GM19468 (cell line): Measurements from ENCODE around the gene BMPR1B.
"Not testable (repeated sequence)": the region's sequence is repeated elsewhere in the genome, so short reads cannot be mapped to it uniquely, and the experiment has no call there.

Experiments
- ATAC-seq: cut with Tn5 transposase; IDR thresholded peaks from one replicate; pipeline ENCODE4 v1.9.1; 2021; ENCODE audit warnings: mild to moderate bottlenecking, moderate library complexity, moderate number of reproducible peaks; ENCODE audit not compliant: unreplicated experiment; ENCODE audit errors: extremely low read depth

The BMPR1B gene

DNA sequence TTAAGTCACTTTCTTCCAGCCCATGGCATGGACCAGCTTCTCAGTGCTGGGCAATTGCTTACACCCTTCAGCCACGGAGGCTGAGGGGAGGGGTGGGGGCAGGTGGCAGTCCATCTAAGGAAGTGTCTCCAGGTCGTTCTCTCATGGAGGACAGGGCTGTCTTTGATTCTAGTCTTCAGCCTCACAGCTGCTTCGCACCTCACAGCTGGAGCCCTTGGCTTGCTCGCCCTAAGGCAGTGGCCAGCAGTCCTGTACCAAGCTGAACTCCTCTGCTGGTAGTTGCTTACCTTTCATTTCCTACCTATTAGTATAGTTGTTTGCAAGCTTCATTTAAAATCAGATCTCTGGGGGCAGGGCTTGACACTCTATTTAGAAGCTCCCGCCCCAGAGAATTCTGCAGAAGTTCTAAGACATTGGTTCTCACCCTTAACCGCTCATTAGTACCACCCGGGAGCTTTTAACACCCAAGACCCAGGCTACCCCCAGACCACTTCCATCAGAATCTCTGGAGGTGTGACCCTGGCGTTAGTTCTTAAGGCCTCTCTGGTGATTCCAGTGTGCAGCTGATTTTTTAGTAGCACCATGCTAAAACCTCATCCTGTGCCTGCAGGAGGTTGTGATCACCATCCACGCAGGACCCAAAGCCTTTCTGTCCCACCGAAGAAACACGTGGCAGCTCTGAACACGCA lies 404.2 kb downstream of the BMPR1B start:
- ATAC-seq, result no peak

DNA sequence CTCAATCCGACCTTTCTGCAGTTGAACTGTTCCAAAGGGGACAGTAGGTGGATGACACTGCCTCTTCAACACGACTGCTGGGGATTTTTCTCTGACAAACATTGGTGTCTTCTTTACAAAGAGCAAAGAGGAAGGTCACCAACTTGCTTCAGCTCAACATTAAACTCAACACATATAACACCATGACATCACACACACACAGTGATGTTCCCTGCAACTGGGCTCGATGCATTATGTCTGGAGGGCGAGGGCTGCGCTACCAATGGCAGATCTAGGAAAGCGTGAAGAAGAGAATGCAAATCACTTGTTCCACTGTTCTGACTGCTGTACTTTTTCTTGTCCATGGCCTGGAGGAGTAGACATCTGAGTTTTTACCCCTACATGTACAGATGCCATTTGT lies 405.1 kb downstream of the BMPR1B start:
- no peak for ATAC-seq

DNA sequence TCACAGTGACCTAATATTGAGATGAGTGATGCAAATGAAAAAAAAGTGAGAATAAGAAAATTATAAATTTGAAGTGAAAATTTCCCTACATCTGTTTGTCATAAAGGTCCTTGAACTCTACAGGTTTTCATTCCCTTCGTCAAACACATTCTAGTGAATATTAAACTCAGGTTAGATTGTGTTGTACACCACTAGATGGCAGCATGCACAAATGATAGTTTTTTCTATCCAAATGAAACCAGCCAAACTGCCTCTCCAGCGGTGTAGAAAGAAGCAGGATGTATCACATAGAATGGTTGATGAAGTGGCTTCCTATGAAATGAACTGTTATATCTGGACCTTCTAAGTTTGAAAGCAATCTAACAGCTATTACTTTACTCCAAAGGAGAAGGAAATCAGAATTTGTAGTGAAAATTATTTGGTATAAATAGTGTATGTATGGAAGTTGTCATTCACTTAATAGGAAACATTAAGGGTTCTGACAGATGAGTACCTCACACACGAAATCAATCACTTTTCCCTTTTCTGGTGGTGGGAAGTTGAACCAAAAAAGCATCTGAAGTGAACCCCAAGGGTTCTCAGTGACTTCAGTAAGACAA lies 408.3 kb downstream of the BMPR1B start:
- ATAC-seq, result peak; percentile 68

DNA sequence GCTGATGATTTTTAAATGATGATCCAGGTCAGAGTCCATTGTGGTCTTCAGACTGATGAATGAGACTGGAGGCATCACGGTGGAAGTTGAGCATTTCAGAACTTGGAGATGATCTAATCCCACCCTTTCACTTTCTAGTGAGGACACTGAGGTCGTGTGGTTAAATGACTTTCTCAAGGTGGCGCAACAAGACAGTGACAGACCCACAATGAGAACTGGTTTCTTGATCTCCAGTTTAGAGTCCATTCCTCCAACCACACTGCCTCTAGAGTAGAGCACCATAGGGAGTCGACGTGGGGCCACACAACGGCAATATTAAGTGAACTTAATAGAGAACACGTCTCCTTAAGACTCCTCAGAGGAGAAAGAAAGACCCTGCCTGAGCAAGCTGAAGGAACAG lies 410.1 kb downstream of the BMPR1B start:
- ATAC-seq, result no peak

DNA sequence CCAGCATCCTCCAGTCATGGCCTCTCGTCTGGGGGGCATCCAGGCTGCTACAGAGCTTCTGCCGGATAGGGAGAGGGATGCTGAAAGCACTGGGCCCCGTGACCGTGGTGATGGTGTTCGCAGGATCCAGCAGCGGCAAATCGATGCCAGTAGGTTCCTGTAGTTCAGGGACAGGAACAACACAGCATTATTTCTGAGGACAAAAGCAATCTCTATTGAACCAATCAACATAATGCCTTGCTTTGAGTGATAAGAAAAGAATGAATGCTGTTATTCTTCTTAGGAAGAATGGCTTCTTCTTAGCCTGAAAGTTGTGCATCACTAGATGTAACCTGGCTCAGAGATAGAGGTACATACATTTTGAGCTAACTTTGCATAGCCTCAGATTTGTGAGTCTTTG lies 412.4 kb downstream of the BMPR1B start:
- ATAC-seq, result no peak

DNA sequence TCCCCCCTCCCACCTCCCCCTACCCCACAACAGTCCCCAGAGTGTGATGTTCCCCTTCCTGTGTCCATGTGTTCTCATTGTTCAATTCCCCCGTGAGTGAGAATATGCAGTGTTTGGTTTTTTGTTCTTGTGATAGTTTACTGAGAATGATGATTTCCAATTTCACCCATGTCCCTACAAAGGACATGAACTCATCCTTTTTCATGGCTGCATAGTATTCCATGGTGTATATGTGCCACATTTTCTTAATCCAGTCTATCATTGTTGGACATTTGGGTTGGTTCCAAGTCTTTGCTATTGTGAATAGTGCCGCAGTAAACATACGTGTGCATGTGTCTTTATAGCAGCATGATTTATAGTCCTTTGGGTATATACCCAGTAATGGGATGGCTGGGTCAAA lies 413.6 kb downstream of the BMPR1B start:
- not testable (repeated sequence) for ATAC-seq

DNA sequence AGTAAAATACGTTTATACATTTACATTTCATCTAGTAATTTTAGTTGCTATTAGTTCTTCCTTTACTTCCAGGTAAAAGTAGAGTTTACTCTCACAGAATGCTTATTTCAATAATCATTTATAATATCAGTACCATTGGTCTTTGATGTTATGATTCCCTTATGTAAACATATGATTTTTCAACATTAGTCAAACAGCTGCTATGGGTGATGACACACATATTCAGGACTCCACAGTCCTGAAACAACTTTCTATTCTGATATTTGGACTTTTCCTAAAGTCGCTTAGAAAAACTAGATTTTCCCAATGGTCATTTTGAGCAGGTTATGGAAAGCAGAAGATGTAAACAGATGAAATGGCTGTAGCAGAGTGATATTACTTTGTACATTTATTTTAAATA lies 421.2 kb downstream of the BMPR1B start:
- ATAC-seq, result no peak

DNA sequence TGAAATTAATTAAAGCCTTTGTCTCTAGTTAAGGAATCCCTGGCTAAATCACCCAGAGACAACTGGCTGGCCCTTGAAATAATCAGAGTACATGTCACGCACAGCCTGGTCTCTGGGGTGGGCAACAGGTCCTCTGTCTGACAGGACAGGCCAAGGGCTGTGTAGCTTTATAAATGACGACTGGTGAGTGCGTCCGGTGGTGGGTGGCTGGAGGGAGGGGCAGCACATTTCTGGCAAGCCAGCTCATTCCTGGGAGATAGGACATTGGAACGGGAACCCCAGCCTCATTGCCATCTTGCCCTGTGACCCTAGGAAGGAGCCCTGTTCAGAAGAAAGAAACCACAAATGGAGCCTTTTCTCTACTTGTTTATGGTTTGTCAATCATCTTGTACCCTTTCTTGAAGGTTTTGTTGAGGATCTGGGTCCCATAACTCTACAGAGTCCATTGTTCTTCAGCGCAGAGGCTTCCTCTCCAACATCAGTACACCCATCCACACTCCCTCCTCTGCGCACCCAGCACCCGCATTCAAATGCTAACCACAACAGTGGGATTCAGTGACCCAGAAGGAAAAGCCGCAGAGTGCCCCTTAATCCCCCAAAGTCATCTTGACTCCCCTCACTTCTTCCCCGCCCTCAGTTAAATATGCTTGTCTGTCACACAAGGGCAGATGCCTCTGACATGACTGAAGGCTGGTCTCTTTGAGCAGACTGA lies 422.9 kb downstream of the BMPR1B start:
- no peak for ATAC-seq

DNA sequence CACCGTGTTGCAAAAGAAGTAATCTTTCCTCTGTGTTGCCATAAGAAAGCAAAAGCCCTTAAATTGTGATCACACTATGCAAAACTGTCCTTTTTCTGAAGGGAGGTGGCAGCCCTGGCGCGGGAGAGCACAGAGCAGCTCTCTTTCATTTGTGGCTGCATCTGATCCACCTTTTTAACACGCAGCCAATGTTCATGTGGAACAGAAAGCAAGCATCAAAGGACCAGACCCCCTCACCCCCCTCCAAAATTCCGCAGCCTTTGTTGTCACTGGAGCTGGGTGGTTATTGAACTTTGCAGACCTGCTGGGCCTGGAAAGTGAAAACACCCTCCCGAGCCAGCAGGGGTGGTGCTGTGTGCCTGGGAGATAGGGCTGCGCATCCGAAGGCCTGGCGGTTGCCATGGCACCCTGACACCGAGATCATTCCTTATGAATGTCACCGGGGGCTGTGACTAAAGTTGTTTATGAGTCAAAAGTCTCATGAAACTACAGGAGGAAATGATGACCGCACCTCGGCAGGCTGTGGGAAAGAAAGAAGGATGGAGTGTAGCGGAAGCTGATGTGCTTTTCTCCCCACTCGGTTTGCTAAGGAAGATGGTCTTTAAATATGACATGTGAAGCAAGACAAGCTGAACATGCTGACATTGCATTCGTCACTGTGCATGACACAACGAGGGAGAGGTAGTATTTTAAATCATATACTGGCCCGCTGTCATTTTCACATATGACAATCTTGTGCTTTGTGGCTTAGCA lies 423.7 kb downstream of the BMPR1B start:
- no peak for ATAC-seq

DNA sequence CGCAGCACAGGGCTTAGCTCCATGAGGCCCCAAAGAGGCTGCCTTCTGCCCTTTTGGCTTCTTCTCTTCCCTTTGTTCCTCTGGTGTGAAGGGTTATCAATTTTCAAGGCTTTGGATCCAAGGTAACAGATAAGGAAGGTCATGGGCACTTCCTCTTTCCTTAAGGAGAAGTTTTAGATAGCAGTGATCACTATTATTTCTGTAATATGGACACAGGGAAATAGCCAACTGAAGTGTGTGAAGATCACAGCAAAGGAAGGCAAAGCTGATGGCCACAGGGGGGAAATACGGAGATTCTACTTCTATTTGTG lies 424.2 kb downstream of the BMPR1B start:
- ATAC-seq, result no peak

DNA sequence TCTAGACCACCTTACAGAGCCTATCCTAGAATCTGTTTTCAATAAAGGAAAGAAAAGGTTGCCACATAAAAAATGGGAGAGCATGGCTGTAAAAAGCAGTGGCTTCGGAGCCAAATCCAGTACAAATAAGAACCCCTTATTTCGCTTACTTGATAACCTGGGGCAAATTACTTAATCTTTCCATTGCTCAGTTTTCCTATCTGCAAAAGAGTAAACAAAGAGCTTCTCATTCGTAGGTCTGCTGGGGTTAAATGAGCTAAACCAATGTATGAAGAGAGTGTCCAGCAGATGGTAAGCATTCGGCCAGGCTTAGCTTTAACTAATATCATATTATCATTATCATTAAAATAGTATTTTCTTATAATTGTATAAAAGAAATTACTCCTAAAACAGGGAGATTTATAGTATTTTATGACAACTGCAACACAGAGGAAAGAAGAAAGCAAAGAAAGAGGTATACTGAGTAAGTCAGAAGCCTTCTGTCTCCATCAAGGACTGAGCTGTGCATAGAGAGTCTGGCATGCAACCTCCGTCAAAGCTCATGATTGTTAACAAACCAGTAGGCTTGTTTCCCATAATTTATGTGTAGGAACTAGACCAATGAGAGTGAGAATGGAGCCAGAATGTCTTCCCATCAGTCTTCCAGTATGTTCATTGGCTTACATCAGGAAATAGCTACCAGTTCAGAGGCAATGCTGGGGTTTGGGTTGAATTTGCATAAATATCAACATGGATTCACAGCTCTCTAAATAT lies 426.1 kb downstream of the BMPR1B start:
- no peak for ATAC-seq

DNA sequence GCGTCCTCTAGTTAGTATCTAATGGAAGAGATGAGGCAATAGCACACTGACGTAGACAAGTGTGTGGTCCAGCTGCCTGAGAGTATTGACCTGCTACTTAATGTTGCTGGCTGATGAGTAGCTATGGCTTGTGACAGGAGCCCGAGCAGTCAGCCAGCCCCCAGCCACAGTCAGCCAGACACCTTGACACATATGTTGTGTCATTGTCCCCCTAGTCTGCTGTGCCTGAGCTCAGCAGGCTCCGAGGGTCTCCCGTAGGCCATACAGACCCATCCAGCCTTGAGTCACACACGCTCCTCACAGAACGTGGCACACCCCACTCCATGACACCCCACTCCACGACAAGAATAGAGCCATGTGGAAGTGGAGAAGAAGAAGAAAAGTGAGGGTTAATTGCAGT lies 428.9 kb downstream of the BMPR1B start:
- ATAC-seq, result no peak

DNA sequence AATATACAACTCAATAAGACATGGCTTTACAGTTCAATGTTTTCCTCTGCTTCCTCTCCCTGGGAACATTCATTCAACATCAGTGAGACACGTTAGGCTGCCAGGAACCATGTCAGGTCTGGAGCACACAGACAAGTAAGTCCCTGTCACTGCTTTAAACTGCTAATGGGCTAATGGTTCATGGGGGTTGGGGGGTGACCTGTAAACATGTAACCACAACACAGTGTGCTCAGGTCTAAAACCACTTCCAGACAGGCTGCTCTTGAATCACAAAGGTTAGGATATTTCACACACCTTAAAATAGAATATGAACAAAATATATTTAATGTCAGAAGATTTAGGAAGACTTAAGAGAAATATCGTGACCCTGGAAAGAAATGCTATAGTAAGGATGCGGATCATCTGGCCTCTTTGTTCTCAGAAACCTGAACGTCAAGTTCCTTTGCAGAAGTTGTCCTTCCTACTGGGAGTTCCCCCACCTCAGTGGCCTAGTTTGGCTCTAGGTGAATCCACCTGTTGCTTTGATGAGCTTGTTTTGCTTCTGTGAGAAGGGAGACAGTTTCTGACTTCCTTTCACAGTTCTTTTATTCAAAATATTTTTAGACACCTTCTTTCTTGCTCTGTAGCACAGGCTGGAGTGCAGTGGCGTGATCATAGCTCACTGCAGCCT lies 431.1 kb downstream of the BMPR1B start:
- no peak for ATAC-seq

DNA sequence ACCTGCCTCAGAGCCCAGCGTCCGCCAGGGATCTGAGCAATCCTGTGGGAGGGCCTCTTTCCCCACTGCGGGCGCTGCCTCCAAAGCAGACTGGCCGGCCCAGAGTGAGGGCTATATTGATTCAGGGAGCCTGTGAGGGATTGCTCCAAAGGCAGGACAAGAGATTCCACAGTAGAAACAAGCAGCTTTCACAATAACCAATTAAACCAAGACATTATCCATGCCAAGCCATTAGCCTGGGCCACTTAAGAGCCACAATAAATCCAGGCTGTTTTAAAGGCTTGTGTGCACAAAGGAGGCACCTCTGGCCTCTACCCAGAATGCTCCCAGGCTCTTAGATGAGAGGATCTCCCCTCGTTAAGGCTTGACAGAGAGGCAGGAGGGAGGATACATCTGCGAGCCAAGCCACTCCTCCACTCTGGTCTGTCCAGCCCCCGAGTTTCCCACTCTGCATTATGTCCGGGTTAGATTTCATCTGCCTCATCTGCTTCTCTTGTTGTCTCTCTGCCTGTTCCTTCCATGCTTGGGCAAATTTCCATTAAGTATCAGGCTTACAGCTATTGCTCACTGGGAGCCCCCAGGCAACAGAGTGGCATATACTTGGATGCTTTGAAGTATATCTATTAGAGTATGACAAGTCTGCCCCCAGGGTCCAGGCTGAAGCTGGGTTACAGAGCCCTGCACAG lies 433.1 kb downstream of the BMPR1B start:
- ATAC-seq, result no peak

DNA sequence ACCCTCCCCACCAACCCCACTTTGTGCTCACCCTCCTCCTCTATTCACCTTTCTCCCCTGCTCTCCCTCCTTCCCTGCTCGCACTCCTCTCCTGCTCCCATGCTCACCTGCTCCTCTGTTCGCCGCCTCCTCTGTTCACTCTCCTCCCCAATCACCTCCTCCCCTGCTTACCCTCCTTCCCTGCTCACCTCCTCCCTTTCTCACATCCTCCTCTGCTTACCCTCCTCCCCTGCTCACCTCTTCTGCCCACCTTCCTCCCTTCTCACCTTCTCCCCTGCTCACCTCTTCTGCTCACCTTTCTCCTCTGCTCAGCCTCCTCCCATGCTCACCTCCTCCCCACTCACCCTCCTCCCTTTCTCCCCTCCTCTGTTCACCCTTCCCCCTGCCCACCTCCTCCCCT lies 433.8 kb downstream of the BMPR1B start:
- no peak for ATAC-seq

DNA sequence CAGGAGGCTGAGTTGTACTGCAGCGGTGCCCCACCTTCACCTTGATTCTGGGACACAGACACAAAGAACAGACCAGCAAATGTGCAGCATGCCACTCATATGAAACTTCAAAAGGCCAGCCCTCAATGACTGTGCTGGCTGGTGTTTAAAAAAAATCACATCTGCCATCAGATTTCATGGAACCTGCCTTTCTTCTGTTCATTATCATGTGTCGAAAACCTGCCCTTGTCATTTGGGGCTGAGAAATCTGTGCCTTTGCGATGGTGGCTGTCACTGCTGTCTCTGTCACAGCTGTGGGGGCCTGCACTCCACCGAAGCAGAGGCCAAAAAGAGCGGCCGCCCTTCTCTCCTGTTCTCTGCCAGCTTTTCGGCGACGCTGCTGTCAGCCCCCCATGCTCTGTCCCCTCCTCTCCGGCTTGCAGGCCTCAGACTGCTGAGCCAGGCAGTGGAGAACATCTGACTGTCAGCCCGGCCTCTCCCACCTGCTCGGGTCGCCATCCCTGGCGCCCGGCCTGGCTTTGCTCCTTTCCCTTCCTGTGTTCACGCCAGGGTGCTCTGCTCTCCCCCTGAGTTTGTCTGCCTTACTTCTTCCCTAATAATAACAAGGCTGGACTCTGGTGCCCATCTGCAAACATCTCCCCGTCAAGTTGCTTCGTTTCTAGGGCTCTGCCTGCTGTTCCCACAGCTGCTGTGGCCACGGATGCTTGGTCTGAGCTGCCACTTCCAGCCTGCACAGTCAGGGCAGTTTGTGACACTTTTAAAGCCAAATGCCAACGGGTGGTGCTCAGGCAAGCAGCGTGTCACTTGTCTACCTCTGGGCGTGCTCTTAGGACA lies 435.9 kb downstream of the BMPR1B start:
- no peak for ATAC-seq

DNA sequence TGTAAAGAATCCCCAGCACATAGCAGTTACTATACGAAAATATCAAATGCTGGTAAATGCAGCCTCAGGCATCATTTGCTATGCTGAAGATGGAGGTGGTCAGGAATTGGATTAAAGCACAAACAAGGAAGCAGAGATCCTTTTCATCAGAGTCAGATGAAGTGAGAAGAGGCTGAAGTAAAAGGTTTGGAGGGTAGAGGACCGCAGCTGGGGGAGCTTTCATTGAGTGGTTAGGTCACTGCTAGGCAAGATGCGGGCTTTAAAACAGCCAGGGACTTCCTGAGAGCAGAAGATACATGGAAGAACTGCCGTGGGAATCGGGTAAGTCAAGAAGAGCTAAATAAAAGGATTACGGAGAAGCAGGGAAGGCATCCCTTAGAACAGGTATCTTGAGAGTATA lies 439.6 kb downstream of the BMPR1B start:
- ATAC-seq, result no peak

DNA sequence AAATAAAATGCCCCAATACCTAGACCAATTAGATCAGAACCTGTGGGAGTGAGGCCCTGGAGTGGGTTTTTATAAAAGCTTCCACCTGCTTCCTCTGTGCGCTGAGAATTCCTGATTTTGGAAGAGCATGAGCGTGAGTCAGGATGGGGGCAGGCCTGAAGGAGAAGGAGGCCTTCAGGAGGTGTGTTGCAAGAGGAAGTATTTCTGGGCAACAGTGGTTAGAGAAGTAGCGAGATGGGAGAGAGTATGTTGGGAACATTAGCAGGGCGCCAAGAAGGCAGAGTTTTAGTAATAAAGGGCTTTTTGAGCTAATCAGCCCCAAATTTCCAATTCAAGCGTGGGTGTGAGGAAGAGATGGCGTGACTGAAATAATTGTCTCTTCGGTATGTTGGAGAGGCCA lies 441.2 kb downstream of the BMPR1B start:
- no peak for ATAC-seq
